HG03280 (cell line): ENCODE data around the gene CEMIP.

ENCODE experiments used
- ATAC-seq: cut with Tn5 transposase; IDR thresholded peaks from one replicate; pipeline ENCODE4 v1.9.1; 2021; ENCODE audit warnings: mild to moderate bottlenecking, moderate library complexity; ENCODE audit not compliant: unreplicated experiment

CEMIP gene

GRCh38 chr15:80778964-80779657, at the start of gene CEMIP:
CEMIP (plus strand) TSS chr15:80779370; CDS start chr15:80873880, 94,510 bp downstream.
- ATAC-seq: no peak

DNA sequence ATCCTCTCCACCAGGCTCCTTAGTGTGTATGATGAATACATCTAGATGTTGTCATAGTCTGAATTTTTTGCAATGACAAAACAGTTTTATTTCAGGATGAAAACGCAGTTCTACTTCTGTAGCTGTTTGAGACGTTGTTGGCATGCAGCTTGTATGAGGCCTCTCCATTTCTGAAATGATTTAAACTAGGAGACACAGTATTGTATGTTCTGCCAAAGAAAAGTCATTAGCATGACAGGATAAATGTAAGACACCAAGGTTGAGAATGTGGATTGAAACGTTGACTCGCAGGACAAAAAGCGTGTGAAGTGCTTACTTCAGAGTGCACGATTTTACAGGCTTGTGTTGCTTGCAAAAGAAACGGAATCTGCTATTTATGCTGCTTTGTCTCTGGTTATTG, 48.8 kb upstream of the CEMIP start:
- no peak for ATAC-seq

- no peak for ATAC-seq
Observed at GRCh38 chr15:80730926-80731325, 48.2 kb upstream of the CEMIP start.

- ATAC-seq: no peak
Observed at GRCh38 chr15:80732167-80732566, 47.0 kb upstream of the CEMIP start.

DNA sequence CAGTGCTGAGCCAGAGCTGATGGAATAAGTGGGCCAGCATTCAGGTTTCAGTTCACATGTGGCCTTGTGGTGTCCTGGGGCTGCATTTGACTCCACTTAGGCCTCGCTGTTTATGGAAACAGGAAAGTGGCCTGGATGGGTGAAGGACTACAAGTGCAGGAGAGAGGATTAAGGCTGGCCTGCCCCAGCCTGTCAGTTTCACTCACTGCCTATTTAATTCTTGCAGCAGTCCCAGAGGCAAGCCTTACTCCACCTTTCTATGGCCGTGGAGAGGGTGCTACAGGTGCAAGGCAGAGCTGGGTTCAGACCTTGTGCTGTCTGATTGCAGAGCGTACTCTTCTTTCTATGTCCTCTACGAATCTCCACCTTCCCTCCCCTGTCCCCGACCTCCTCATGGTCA, 46.4 kb upstream of the CEMIP start:
- no peak for ATAC-seq

GRCh38 chr15:80733460-80733859, 45.7 kb upstream of the CEMIP start:
- no peak for ATAC-seq

DNA sequence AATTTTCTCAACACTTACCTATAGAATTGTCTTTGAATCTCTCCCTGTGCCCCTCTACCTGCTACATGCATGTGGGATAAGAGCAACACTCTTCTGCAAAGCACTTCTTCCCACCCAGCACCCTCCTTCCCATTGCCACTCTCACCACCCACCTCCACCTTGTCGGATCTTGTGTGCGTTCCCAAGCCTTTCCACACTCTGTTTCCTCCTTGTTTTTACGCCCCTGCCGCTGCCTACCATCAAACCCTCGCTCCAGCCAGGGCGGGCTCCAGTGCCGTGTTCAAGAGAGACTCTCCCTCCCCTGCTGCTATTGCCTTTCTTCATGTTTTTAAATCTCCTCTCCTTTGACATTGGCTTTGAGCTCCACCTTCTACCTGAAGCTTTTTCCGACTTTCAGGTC, 43.8 kb upstream of the CEMIP start:
- no peak for ATAC-seq

- ATAC-seq: no peak
Observed at GRCh38 chr15:80736560-80736959, 42.6 kb upstream of the CEMIP start.

DNA sequence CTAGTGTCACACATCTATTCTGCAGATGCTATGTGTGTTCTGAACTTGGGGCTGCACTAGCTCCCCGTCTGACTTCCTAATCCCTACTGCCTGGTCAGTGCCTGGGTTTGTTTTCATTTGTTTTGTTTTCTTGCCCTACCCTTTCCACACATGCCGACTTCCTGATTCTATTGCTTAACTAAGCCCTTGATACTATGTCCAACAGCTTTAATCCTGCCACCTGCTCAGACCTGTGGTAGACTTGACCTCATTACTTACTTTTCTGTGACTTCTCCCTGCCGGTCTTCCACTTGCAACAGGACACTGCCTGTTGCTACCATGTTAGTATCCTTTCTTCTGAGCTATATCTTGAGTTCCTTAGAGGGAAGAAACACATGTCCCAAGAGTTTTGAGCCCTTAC, 39.3 kb upstream of the CEMIP start:
- no peak for ATAC-seq

- ATAC-seq: no peak
Observed at GRCh38 chr15:80742081-80742480, 37.1 kb upstream of the CEMIP start.

GRCh38 chr15:80743189-80743833, 35.9 kb upstream of the CEMIP start:
- ATAC-seq: no peak

DNA sequence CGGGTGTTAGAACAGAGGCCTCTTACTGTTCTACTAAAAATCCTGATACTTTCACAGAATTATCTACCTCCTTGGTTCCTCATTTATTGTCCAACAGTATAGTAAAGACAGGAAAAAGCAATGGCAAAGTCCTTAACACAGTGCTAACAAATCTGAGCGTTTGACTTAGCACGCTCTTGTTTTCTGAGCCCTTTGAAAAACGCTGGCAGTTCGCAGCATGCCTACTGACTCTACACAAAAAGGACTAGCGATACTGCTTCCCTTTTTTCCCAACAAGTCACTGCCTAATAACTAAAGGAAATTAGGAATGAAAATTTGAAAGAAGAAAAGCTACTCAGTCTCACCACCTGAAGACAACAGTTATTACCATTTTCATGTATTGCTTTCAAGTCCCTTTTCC, 34.8 kb upstream of the CEMIP start:
- no peak for ATAC-seq

DNA sequence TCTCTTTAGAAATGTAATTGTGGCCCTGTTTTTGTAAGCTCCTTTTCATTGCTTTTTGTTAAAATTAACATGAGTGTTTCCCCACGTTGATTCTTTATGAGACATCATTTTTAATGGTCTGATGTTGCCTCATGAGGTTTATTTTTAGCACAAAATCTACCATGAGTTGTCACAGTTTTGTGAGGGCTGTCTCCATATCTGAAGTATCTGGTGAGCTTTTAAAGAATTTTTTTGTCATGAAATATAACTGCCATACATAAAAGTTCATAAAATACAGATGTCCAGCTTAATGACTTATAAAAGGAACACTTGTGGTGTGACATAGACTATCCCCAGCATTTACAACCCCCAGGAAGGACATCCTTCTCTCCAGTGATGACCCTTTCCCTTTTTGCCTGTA, 34.3 kb upstream of the CEMIP start:
- no peak for ATAC-seq

GRCh38 chr15:80745888-80746287, 33.3 kb upstream of the CEMIP start:
- ATAC-seq: no peak

DNA sequence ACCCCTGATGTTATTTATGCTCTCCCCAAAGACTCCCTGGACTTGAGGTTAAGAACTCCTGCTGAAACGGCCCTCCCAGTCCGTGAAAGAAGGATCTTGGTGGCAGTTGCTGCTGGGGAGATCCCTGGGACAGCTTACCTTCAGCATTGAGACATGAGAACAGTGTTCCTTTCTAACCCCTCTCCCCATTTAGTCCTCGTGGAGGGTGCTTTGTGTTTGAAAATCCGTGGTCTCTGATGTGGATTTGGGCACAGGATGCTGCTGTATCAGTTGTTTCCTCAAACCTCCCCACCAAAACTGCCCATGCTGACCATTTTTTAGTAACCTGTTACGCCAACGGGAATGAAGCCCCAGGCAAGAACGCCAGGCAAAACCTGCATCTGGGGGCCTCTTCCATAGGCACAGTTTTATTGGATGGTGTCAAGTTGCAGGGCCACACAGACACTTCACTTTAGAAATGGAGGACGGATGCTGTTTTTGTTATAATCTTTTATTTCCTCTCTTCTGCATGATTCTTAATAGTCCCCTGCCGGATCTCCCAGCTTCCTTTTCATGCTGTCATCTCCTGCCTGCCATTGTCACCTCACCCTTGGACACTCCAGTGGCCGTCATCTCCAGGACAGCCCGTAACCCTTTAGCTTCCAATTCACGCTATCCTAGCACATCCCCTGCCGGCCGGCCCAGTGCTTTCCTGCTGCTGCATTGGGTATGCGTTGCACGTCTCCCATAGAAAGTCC, 31.7 kb upstream of the CEMIP start:
- no peak for ATAC-seq

DNA sequence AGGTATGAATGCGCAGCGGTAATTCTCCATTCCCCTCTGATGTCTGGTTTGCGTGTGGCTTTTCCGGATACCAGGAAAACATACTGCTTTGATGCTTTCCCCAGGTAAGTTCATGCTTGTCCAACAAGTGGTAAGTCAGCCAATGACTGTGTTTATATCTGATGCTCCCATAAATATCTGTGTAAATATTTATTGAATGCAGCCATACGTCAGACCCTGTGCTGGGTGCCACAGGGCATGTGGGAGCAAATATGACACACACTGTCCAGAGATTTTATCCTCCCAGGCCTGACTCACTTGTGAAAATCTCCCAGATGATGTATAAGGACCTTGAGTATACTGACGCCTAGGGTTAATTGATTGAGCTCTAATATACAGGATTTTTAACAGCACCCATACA, 29.6 kb upstream of the CEMIP start:
- no peak for ATAC-seq

DNA sequence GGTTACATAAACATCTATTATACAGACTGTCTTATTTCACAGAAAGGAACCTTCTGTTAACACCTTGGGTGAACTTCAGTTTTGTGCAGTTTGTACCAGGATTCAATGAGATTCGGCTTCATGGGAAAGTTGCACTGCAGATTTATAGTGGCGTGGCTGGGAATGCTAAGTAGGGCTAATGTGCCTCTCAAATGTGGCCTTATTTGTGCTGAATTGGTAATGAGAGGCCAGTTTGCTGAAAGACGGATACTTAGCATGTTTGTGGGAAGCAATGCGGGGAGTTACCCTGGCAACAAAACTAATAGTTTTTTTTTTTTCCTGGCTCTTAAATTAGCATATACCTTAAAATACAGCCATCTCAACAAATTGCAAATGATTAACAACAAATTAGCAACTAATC, 28.6 kb upstream of the CEMIP start:
- ATAC-seq: no peak

DNA sequence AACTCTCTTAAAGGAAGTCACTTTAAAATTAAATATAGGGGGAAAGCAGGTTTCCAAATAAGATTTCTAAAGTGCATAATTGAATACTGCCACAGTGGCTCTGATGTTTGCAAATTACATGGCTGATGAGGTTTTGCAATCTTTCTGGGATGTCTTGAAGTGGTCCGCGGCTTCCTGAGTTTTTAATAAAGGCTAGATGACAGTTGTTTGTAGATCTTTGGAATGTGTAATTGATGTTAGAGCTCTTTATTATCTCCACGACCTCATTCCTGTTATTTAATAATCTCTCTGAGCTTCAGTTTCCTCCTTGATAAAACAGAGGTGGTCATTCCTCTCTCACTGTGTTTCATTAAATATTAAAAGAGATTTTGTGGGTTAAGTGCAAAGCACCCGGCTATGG, 27.0 kb upstream of the CEMIP start:
- no peak for ATAC-seq

DNA sequence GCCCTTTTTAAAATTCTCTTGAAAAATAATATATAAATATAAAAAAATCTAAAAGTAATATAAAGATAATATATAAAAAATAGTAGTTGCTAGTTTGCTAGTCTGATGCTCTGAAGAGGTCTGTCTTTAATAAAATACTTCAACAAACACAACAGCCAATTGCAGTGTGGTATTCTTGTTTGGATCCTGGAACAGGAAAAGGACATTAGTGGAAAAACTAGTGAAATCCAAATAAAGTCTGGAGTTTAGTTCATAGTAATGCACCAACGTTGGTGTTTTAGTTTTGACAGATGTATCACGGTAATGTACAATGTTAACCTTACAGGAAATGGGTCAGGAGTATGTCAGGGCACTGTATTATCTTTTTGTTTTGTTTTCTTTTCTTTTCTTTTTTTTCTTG, 26.0 kb upstream of the CEMIP start:
- no peak for ATAC-seq

GRCh38 chr15:80754014-80754413, 25.2 kb upstream of the CEMIP start:
- ATAC-seq: no peak

DNA sequence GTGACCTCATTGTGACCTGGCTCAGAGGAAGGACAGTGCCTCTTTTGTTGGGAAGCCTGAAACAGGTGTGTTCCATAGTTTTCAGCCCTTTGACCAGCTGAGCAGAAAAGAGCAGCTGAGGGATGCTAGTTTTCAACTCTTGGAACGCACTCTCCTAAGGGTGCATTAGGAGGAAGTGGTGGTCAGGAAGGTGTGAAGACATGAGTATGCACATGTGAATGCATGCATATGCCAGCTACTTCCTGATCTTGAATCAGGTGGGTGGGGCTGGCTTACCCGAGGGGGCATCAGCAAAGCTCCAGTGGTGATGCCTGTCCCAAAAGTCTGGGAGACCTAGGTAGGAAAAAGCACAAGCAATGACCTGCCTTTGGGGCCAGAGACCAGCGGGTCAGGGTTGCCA, 23.3 kb upstream of the CEMIP start:
- ATAC-seq: no peak

DNA sequence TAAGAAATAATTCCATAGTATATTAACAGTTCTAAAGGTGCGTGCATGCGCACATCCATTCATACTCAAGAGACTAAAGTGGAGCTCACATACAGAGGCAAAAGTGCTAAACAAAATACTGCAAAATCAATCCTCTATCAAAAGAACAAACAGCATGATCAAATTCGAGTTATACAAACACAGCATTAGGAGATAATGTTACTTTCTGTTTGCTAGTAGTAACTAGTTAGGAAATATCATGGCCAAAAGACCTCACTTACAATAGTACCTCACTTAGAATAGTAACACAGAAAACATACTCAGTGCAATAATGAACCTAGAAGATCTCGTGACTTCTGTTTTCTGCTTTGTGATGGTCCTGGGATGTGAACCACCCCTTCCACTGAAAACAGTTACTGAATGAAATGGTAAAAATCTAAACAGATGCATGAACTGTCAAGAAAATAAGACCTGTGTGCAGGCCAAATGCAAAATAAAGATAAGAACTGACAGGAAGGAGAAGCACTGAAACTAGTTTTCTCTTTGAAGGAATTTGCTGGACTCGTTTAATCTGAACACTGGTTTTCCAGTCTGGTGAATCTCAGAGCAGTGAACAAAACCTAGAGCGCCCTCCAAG, 20.9 kb upstream of the CEMIP start:
- ATAC-seq: no peak
